ENCODE measurements around the gene CYBC1. TPM values are rescaled to one million over a fixed set of nuclear protein-coding genes. Genes with fewer than 3 reads are reported as not detected.

Gene CYBC1
- total and polyA plus RNA-seq, 2 of the 8 experiments (the other 6 are each of a cell fraction or from before 2014, with no cell fraction given) = 74.6 to 81.4 TPM

DNA sequence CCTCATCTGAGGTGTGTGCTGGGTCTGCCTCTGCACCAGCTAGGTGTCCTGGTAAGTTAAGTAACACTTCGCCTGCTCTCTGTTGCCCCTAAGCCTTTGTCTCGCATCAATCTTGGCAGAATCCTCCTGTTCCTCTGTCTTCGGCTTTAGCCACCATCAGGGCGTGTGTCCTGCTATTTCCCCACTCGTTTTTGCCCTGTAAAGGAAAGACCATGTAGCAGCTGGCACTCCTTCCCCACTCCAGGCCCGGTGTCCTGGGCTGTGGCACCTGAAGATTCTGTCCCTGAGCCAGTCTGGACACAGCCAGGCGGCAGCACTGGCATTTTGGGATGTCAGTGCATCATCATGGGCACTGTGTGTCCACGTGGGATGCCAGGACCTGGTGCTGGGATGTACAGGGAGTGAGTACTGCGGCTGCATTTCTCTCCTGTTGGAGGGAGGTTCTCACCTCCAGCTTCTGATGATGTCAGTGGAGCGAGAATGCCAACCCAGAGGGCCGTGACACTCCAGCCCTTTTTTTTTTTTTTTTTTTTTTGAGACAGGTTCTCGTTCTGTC lies 42.8 kb upstream of the CYBC1 start (continued):
- TF ChIP-seq SIN3A (conservative IDR thresholded peaks at IDR 0.05 in 1 of 2, IDR thresholded peaks at IDR 0.05 in 1 of 2; ENCODE audit: low read depth in 1 of 2, low read length in 2 of 2) (no peak), FOSL1 (IDR thresholded peaks at IDR 0.05; ENCODE audit: insufficient read depth, low read depth, low read length) (no peak), CREB1 (IDR thresholded peaks at IDR 0.05) (no peak), SP1 (IDR thresholded peaks at IDR 0.05; ENCODE audit: low read depth, low read length) (no peak), TAF7 (optimal IDR thresholded peaks at IDR 0.05; ENCODE audit: borderline replicate concordance, low read depth, low read length) (no peak)
- TF ChIP-seq, protein P1, sequence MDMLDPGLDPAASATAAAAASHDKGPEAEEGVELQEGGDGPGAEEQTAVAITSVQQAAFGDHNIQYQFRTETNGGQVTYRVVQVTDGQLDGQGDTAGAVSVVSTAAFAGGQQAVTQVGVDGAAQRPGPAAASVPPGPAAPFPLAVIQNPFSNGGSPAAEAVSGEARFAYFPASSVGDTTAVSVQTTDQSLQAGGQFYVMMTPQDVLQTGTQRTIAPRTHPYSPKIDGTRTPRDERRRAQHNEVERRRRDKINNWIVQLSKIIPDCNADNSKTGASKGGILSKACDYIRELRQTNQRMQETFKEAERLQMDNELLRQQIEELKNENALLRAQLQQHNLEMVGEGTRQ (IDR thresholded peaks at IDR 0.05; ENCODE audit: low read length) = no peak

Measured in H1 (cell line).